H9 (cell line): ENCODE data around the gene PEX16. TPM values are rescaled to one million over a fixed set of nuclear protein-coding genes. Genes with fewer than 3 reads are reported as not detected.

Source experiments
- DNase-seq: peaks from one replicate; pipeline ENCODE4 v3.0.0-alpha.2; 2017
- H2AFZ ChIP-seq: one replicate; pipeline ENCODE4 v1.6.1; 2013; ENCODE audit warnings: mild to moderate bottlenecking, low read length, control low read depth, moderate library complexity
- H2AK5ac ChIP-seq: 2 replicates; pipeline ENCODE4 v1.6.1; 2013; ENCODE audit warnings: low read length, control low read depth, mixed read lengths; ENCODE audit not compliant: insufficient read length
- H2BK120ac ChIP-seq: one replicate; pipeline ENCODE4 v1.6.1; 2013; ENCODE audit warnings: low read depth, mild to moderate bottlenecking, low read length, control low read depth, inconsistent platforms; ENCODE audit not compliant: poor library complexity, severe bottlenecking
- H2BK12ac ChIP-seq: 2 replicates; pipeline ENCODE4 v1.6.1; 2013; ENCODE audit warnings: low read length, control low read depth, mixed read lengths, low read depth; ENCODE audit not compliant: insufficient read length
- H2BK15ac ChIP-seq: 2 replicates; pipeline ENCODE4 v1.6.1; 2013; ENCODE audit warnings: low read depth, low read length, control low read depth
- H2BK20ac ChIP-seq: one replicate; pipeline ENCODE4 v1.6.1; 2013; ENCODE audit warnings: low read depth, mild to moderate bottlenecking, low read length, control low read depth, inconsistent platforms; ENCODE audit not compliant: poor library complexity, severe bottlenecking
- H2BK5ac ChIP-seq: 2 replicates; pipeline ENCODE4 v1.6.1; 2013; ENCODE audit warnings: low read length, control low read depth, mixed read lengths; ENCODE audit not compliant: insufficient read length
- H3K14ac ChIP-seq: 2 replicates; pipeline ENCODE4 v1.6.1; 2013; ENCODE audit warnings: low read length, control low read depth; ENCODE audit not compliant: insufficient read depth
- H3K18ac ChIP-seq: 2 replicates; pipeline ENCODE4 v1.6.1; 2013; ENCODE audit warnings: low read depth, mild to moderate bottlenecking, mixed read lengths, low read length, control low read depth; ENCODE audit not compliant: insufficient read length
- H3K23ac ChIP-seq: 2 replicates; pipeline ENCODE4 v1.6.1; 2013; ENCODE audit warnings: low read length, control low read depth, mixed read lengths, low read depth; ENCODE audit not compliant: insufficient read length
- H3K23me2 ChIP-seq: 2 replicates; pipeline ENCODE4 v1.6.1; 2013; ENCODE audit warnings: low read depth, mild to moderate bottlenecking, mixed read lengths, low read length, control low read depth; ENCODE audit not compliant: insufficient read length, poor library complexity, severe bottlenecking
- H3K27ac ChIP-seq: 2 replicates; pipeline ENCODE4 v1.5.1; 2013; ENCODE audit warnings: low read length, control low read depth, mixed read lengths, low read depth; ENCODE audit not compliant: insufficient read length
- H3K27me3 ChIP-seq: 2 replicates; pipeline ENCODE4 v1.6.1; 2013; ENCODE audit warnings: low read length, control low read depth, inconsistent platforms; ENCODE audit not compliant: insufficient read depth
- H3K4ac ChIP-seq: 2 replicates; pipeline ENCODE4 v1.6.1; 2013; ENCODE audit warnings: low read depth, mild to moderate bottlenecking, control low read depth, inconsistent platforms, low read length, moderate library complexity
- H3K4me1 ChIP-seq: 2 replicates; pipeline ENCODE4 v1.6.1; 2013; ENCODE audit warnings: low read length, control low read depth, inconsistent platforms; ENCODE audit not compliant: insufficient read depth
- H3K4me2 ChIP-seq: 2 replicates; pipeline ENCODE4 v1.6.1; 2013; ENCODE audit warnings: low read length, control low read depth, mixed read lengths; ENCODE audit not compliant: insufficient read length, insufficient read depth
- H3K56ac ChIP-seq: 2 replicates; pipeline ENCODE4 v1.6.1; 2013; ENCODE audit warnings: low read depth, mild to moderate bottlenecking, mixed read lengths, low read length, control low read depth; ENCODE audit not compliant: insufficient read length
- H3K79me1 ChIP-seq: 2 replicates; pipeline ENCODE4 v1.6.1; 2013; ENCODE audit warnings: low read depth, mild to moderate bottlenecking, moderate library complexity, low read length, control low read depth, inconsistent platforms; ENCODE audit not compliant: insufficient read depth, poor library complexity, severe bottlenecking
- H3K79me2 ChIP-seq: 2 replicates; pipeline ENCODE4 v1.6.1; 2013; ENCODE audit warnings: low read length, control low read depth, inconsistent platforms; ENCODE audit not compliant: insufficient read depth
- H3K9ac ChIP-seq: 2 replicates; pipeline ENCODE4 v1.6.1; 2013; ENCODE audit warnings: low read length, control low read depth, mixed read lengths; ENCODE audit not compliant: insufficient read length; ENCODE audit errors: extremely low read depth
- H3K9me3 ChIP-seq: one replicate; pipeline ENCODE4 v1.6.1; 2013; ENCODE audit warnings: low read depth, low read length, inconsistent platforms; ENCODE audit not compliant: control insufficient read depth
- H3T11ph ChIP-seq: one replicate; pipeline ENCODE4 v1.6.1; 2013; ENCODE audit warnings: mild to moderate bottlenecking, low read length, control low read depth, inconsistent platforms
- H4K20me1 ChIP-seq: one replicate; pipeline ENCODE4 v1.6.1; 2013; ENCODE audit not compliant: control insufficient read depth, insufficient read length, insufficient read depth
- H4K5ac ChIP-seq: 2 replicates; pipeline ENCODE4 v1.6.1; 2013; ENCODE audit warnings: low read depth, mild to moderate bottlenecking, mixed read lengths, low read length, control low read depth; ENCODE audit not compliant: insufficient read length
- H4K8ac ChIP-seq: replicated peaks from 2 replicates; pipeline ENCODE4 v1.6.1; 2013; ENCODE audit warnings: low read length, control low read depth, mixed read lengths, low read depth; ENCODE audit not compliant: insufficient read length
- H4K91ac ChIP-seq: 2 replicates; pipeline ENCODE4 v1.6.1; 2013; ENCODE audit warnings: low read depth, mild to moderate bottlenecking, moderate library complexity, mixed read lengths, low read length, control low read depth; ENCODE audit not compliant: insufficient read length
- H3K27ac Mint-ChIP-seq, 3 experiments: 2 replicates in 2 of 3; 3 replicates in 1 of 3; pipeline ENCODE4 v1.8.0; 2020 to 2021; ENCODE audit warnings: mixed read lengths in 3 of 3, mild to moderate bottlenecking in 1 of 3, moderate library complexity in 1 of 3
- H3K27me3 Mint-ChIP-seq: 2 replicates; pipeline ENCODE4 v1.8.0; 2021; ENCODE audit warnings: low read depth, mild to moderate bottlenecking, moderate library complexity, mixed read lengths
- H3K36me3 Mint-ChIP-seq, 3 experiments: 2 replicates in 2 of 3; 3 replicates in 1 of 3; pipeline ENCODE4 v1.8.0; 2020 to 2021; ENCODE audit warnings: low read depth in 3 of 3, mixed read lengths in 3 of 3; ENCODE audit not compliant: insufficient read depth in 1 of 3
- H3K4me1 Mint-ChIP-seq, 2 experiments: 2 replicates each; pipeline ENCODE4 v1.8.0; 2020; ENCODE audit warnings: mixed read lengths in 2 of 2
- H3K4me3 Mint-ChIP-seq, 2 experiments: 2 replicates in 1 of 2; 3 replicates in 1 of 2; pipeline ENCODE4 v1.8.0; 2020 to 2021; ENCODE audit warnings: mild to moderate bottlenecking in 2 of 2, mixed read lengths in 2 of 2, moderate library complexity in 1 of 2
- H3K9me3 Mint-ChIP-seq, 2 experiments: 2 replicates in 1 of 2; 3 replicates in 1 of 2; pipeline ENCODE4 v1.8.0; 2020; ENCODE audit warnings: mild to moderate bottlenecking in 2 of 2, mixed read lengths in 2 of 2, moderate library complexity in 1 of 2
- CTCF ChIP-seq: fragments of 200-600 bp; sonication (generic); conservative IDR thresholded peaks from 3 replicates; pipeline ENCODE4 v1.8.0; 2021; ENCODE audit warnings: antibody characterized with exemption, mild to moderate bottlenecking
- WGBS: extraction: QIAGEN DNeasy Blood & Tissue Kit; methylation state at CpG from one replicate; pipeline ENCODE4 v1.1.7; 2013; ENCODE audit warnings: missing lambda C conversion rate, low lambda C conversion rate, mixed read lengths; ENCODE audit not compliant: insufficient read length; ENCODE audit errors: extremely low coverage; 5-methylcytosine and 5-hydroxymethylcytosine counted together
- total RNA-seq: library from RNA; stranded (reverse); gene quantifications from 2 replicates; pipeline ENCODE4 v1.2.1, GENCODE V29; 2021

PEX16 gene
- total RNA-seq, 1 experiment from 2014 or later, result 30.8 TPM

- Histone ChIP-seq H3K27me3 (no peaks in the 10 kb centered on the region; the same call in 1 of the 2 replicates), H2AFZ (no peak overlapping the region), H3K23me2 (peaks cover 10% of the 10 kb centered on the region), H4K5ac (no peak overlapping the region), H3K4me1 (no peaks in the 10 kb centered on the region), H3K14ac (peak overlapping the region; percentile 21; the same call in 1 of the 2 replicates), H3K4ac (no peak overlapping the region), H2BK120ac (no peak overlapping the region), H2BK15ac (no peak overlapping the region), H3K9me3 (no peaks in the 10 kb centered on the region), H2AK5ac (no peak overlapping the region), H3K79me1 (no peaks in the 10 kb centered on the region), H3K9ac (no peak overlapping the region), H3K18ac (peak overlapping the region; percentile 58), H3K27ac (no peak overlapping the region), H2BK5ac (no peak overlapping the region), H3K79me2 (no peaks in the 10 kb centered on the region), H4K20me1 (no peaks in the 10 kb centered on the region), H3K56ac (no peak overlapping the region), H3K4me2 (peak overlapping the region; percentile 41), H4K8ac (no peak overlapping the region), H2BK20ac (no peak overlapping the region), H3T11ph (no peak overlapping the region), H4K91ac (no peak overlapping the region), H3K23ac (no peak overlapping the region), H2BK12ac (no peak overlapping the region)
- H3K4me3 Mint-ChIP-seq, result peak overlapping the region; percentile 64 to 78
- H3K36me3 Mint-ChIP-seq, result peaks cover 0 to 27% (median 17%) of the 10 kb centered on the region in 3 experiments; a peak in 6 of 7 replicates
- no peak for DNase-seq
- H3K27me3 Mint-ChIP-seq, result peaks cover 6% of the 10 kb centered on the region
- H3K27ac Mint-ChIP-seq, result peak overlapping the region in 2 of 3 experiments; percentile 63 to 88; a peak in 2 of 7 replicates
- H3K9me3 Mint-ChIP-seq, result no peaks in the 10 kb centered on the region
- no peak for TF ChIP-seq CTCF
- peaks cover 15 to 32% of the 10 kb centered on the region in 2 experiments for H3K4me1 Mint-ChIP-seq
- WGBS, result no CpG with 5 or more reads among the region's 3 CpGs
Measured at GRCh38 chr11:45899086-45899447, 18.6 kb downstream of the PEX16 start.
